CD4-positive, alpha-beta T cell treated with Interleukin-15 for 1 hour (primary cell): ENCODE data around the gene PCCA.
"Not testable (repeated sequence)": the region's sequence is repeated elsewhere in the genome, so short reads cannot be mapped to it uniquely, and the experiment has no call there.

Experiments
- DNase-seq: peaks from one replicate; pipeline ENCODE4 v3.0.0-alpha.2; 2020

Gene PCCA

GRCh38 chr13:100514788-100515409, 426.0 kb downstream of the PCCA start:
- peak; percentile 64 for DNase-seq

- no peak for DNase-seq
Observed at GRCh38 chr13:100515410-100515800, 426.5 kb downstream of the PCCA start.

- no peak for DNase-seq
Observed at GRCh38 chr13:100517135-100517534, 428.2 kb downstream of the PCCA start.

- no peak for DNase-seq
Observed at GRCh38 chr13:100517728-100518127, 428.8 kb downstream of the PCCA start.

GRCh38 chr13:100518394-100519062, 429.6 kb downstream of the PCCA start:
- no peak for DNase-seq

GRCh38 chr13:100519626-100520025, 430.7 kb downstream of the PCCA start:
- DNase-seq, result no peak

GRCh38 chr13:100520936-100521850, 432.3 kb downstream of the PCCA start:
- no peak for DNase-seq

- no peak for DNase-seq
Observed at GRCh38 chr13:100521851-100522617, 433.1 kb downstream of the PCCA start.

- no peak for DNase-seq
Observed at GRCh38 chr13:100522618-100523309, 433.9 kb downstream of the PCCA start.

GRCh38 chr13:100523411-100523810, 434.5 kb downstream of the PCCA start:
- DNase-seq, result no peak

- no peak for DNase-seq
Observed at GRCh38 chr13:100523981-100524386, 435.1 kb downstream of the PCCA start.

GRCh38 chr13:100524688-100525087, 435.8 kb downstream of the PCCA start:
- not testable (repeated sequence) for DNase-seq

- no peak for DNase-seq
Observed at GRCh38 chr13:100525453-100526317, 436.8 kb downstream of the PCCA start.

GRCh38 chr13:100526318-100527000, 437.6 kb downstream of the PCCA start:
- DNase-seq, result no peak

- DNase-seq, result no peak
Observed at GRCh38 chr13:100527644-100528043, 438.8 kb downstream of the PCCA start.

GRCh38 chr13:100528353-100528752, 439.5 kb downstream of the PCCA start:
- no peak for DNase-seq

GRCh38 chr13:100528820-100529219, 439.9 kb downstream of the PCCA start:
- DNase-seq, result no peak

GRCh38 chr13:100529666-100530377, 440.9 kb downstream of the PCCA start:
- DNase-seq, result no peak

GRCh38 chr13:100530671-100531213, 441.8 kb downstream of the PCCA start:
- no peak for DNase-seq
